B cell (primary cell): Measurements from ENCODE around the gene SCGB1D2. TPM values are rescaled to one million over a fixed set of nuclear protein-coding genes. Genes with fewer than 3 reads are reported as not detected.

Source experiments
- ATAC-seq: fragments of 200-7000 bp; cut with Tn5 transposase; one replicate; pipeline ENCODE4 v1.10.0; 2021; ENCODE audit warnings: low read depth, mild to moderate bottlenecking, moderate number of reproducible peaks, moderate library complexity
- CTCF ChIA-PET: fragments of 350-600 bp; sonication (Branson Sonifier 250); formaldehyde crosslinking; loops from one replicate; lab custom pipeline; 2021; ENCODE audit warnings: antibody characterized with exemption, inconsistent platforms; lab: Charles Lee
- POLR2A ChIA-PET: fragments of 350-600 bp; sonication (Branson Sonifier 250); formaldehyde crosslinking; loops from one replicate; lab custom pipeline; 2021; ENCODE audit warnings: antibody characterized with exemption; lab: Charles Lee
- DNase-seq: peaks from one replicate; pipeline ENCODE4 v3.0.0; 2013
- H2AFZ ChIP-seq: 2 replicates; pipeline ENCODE4 v1.6.1; 2012; ENCODE audit warnings: mild to moderate bottlenecking, low read depth, low read length; ENCODE audit not compliant: insufficient read depth, poor library complexity, severe bottlenecking
- H3K27ac ChIP-seq, 2 donors: 1 replicate in 1 of 2; 2 replicates in 1 of 2; pipeline ENCODE4 v1.5.1; 2012 to 2013; ENCODE audit warnings: low read length in 2 of 2, mild to moderate bottlenecking in 2 of 2, moderate library complexity in 1 of 2
- H3K27me3 ChIP-seq, 4 experiments: fragments of 200-600 bp in 1 of 4; sonication (generic) in 1 of 4; replicated peaks in 1 of 4; 1 replicate in 2 of 4; 2 replicates in 2 of 4; pipeline versions ENCODE4 v1.6.1 to v1.7.0; 2013 to 2016; ENCODE audit warnings: low read length in 3 of 4, mild to moderate bottlenecking in 2 of 4, mixed read lengths in 1 of 4, moderate library complexity in 1 of 4; ENCODE audit not compliant: insufficient read depth in 4 of 4, control insufficient read depth in 3 of 4; ENCODE audit errors: control extremely low read depth in 1 of 4
- H3K36me3 ChIP-seq, 2 experiments: replicated peaks in 1 of 2; 1 replicate in 1 of 2; 2 replicates in 1 of 2; pipeline versions ENCODE4 v1.6.1 to v1.7.1; 2013; ENCODE audit warnings: low read length in 1 of 2; ENCODE audit not compliant: insufficient read depth in 2 of 2, control insufficient read depth in 1 of 2; ENCODE audit errors: control extremely low read depth in 1 of 2, extremely low read depth in 1 of 2
- H3K4me1 ChIP-seq, 2 donors: fragments of 200-600 bp in 1 of 2; sonication (generic) in 1 of 2; 1 replicate in 1 of 2; 2 replicates in 1 of 2; pipeline versions ENCODE4 v1.5.1 to v1.6.1; 2013 to 2017; ENCODE audit warnings: low read length in 2 of 2; ENCODE audit not compliant: control insufficient read depth in 2 of 2, insufficient read depth in 2 of 2
- H3K4me2 ChIP-seq: replicated peaks from 2 replicates; pipeline ENCODE3; 2012; ENCODE audit warnings: mild to moderate bottlenecking, low read depth, low read length; ENCODE audit not compliant: poor library complexity, severe bottlenecking
- H3K4me3 ChIP-seq, 5 experiments: fragments of 200-600 bp in 1 of 5; sonication (generic) in 1 of 5; 1 replicate in 3 of 5; 2 replicates in 2 of 5; pipeline versions ENCODE4 v1.5.1 to v1.7.0; 2011 to 2016; ENCODE audit warnings: low read length in 4 of 5, mild to moderate bottlenecking in 4 of 5, low read depth in 2 of 5, control low read depth in 1 of 5, moderate library complexity in 1 of 5; ENCODE audit not compliant: insufficient read depth in 1 of 5; ENCODE audit errors: control extremely low read depth in 1 of 5, extremely low read depth in 1 of 5
- H3K79me2 ChIP-seq: fragments of 200-600 bp; sonication (generic); one replicate; pipeline ENCODE4 v1.6.0; 2016; ENCODE audit warnings: low read length; ENCODE audit not compliant: control insufficient read depth, insufficient read depth
- H3K9ac ChIP-seq: fragments of 200-600 bp; sonication (generic); 2 replicates; pipeline ENCODE4 v1.6.1; 2017; ENCODE audit warnings: mild to moderate bottlenecking, low read length, moderate library complexity
- H3K9me3 ChIP-seq, 3 donors: one replicate each; pipeline versions ENCODE4 v1.6.1 to v1.7.1; 2013; ENCODE audit warnings: low read length in 2 of 3; ENCODE audit not compliant: control insufficient read depth in 2 of 3, insufficient read depth in 1 of 3; ENCODE audit errors: control extremely low read depth in 1 of 3
- H4K20me1 ChIP-seq: 2 replicates; pipeline ENCODE4 v1.6.0; 2012; ENCODE audit warnings: mild to moderate bottlenecking, low read length; ENCODE audit not compliant: insufficient read depth, control insufficient read depth, poor library complexity, severe bottlenecking
- H3K27ac Mint-ChIP-seq: one replicate; pipeline ENCODE4 v1.8.0; 2021; ENCODE audit warnings: mixed read lengths
- H3K27me3 Mint-ChIP-seq: one replicate; pipeline ENCODE4 v1.8.0; 2021; ENCODE audit warnings: mixed read lengths
- H3K4me1 Mint-ChIP-seq: one replicate; pipeline ENCODE4 v1.8.0; 2021; ENCODE audit warnings: mixed read lengths
- H3K4me3 Mint-ChIP-seq: one replicate; pipeline ENCODE4 v1.8.0; 2021; ENCODE audit warnings: mixed read lengths
- H3K9me3 Mint-ChIP-seq: one replicate; pipeline ENCODE4 v1.8.0; 2022; ENCODE audit warnings: mixed read lengths; ENCODE audit not compliant: insufficient read depth
- EZH2 ChIP-seq: IDR thresholded peaks from 2 replicates; pipeline ENCODE4 v1.6.1; 2012; ENCODE audit warnings: borderline replicate concordance, low read depth, mild to moderate bottlenecking, moderate library complexity, low read length; ENCODE audit not compliant: insufficient read depth, poor library complexity, severe bottlenecking
- WGBS: methylation state at CpG from one replicate; pipeline ENCODE4 v1.1.5; 2013; ENCODE audit warnings: missing lambda C conversion rate; ENCODE audit not compliant: insufficient coverage; 5-methylcytosine and 5-hydroxymethylcytosine counted together
- intact Hi-C: fragments of 100-400 bp; cut with micrococcal nuclease; formaldehyde crosslinking; loops from one replicate; pipeline ENCODE4 v1.10.0; 2022
- polyA plus RNA-seq: library from polyadenylated mRNA; depleted of rRNA; stranded (reverse); fragments of >200 nt; gene quantifications from 2 replicates; pipeline ENCODE4 v1.2.3, GENCODE V29; 2012
- total RNA-seq, 2 donors: library from RNA; stranded (reverse); fragments of 120-200 nt in 1 of 2; gene quantifications; 1 replicate in 1 of 2; 2 replicates in 1 of 2; pipeline versions ENCODE4 v1.2.3 to v1.2.4, GENCODE V29; 2013 to 2022
- TF ChIP-seq, protein P1 (sequence below): fragments of 200-600 bp; IDR thresholded peaks from one replicate; pipeline ENCODE4 v1.8.0; 2022; ENCODE audit warnings: antibody characterized with exemption, mild to moderate bottlenecking

Gene SCGB1D2
- total and polyA plus RNA-seq, 2 donors (not counting 1 experiment from before 2014, with no cell fraction given): not detected

DNA sequence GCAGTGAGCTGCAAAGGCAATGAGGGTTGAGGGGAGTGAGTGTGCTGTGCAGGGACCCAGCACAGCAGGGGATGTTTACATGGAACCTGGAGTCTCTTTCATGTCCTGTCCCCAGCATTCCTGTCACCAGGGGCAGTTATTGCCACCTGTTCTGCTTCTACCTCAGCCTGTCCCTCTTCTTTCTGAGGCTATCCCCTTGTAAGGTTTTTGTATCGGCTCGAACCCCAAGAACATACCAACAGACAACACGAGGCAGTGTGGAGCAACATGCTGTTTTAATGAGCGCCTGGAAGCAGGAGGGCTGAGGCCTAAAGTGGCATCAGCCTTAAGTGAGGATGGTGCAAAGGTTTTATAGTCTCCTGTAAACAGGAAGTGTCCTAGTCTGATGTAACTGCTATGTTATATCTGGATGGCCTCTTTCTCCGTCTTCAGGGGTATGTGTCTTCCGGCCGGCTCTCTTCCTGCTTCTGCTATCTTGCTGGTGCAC lies 31.8 kb downstream of the SCGB1D2 start:
- Mint-ChIP-seq H3K4me1 (no peaks in the 10 kb centered on the region), H3K27me3 (peaks cover 8% of the 10 kb centered on the region), H3K4me3 (no peak overlapping the region), H3K27ac (no peak overlapping the region), H3K9me3 (no peaks in the 10 kb centered on the region)
- ChIA-PET CTCF (no interaction called here), POLR2A (no interaction called here)
- intact Hi-C loops: no loop called here
- Histone ChIP-seq H3K4me2 (no peak overlapping the region), H3K4me1 (no peaks in the 10 kb centered on the region), H3K9ac (no peak overlapping the region), H2AFZ (no peak overlapping the region), H3K27me3 (peaks cover 0 to under 1% (median 0%) of the 10 kb centered on the region in 4 experiments), H3K4me3 (no peak overlapping the region), H4K20me1 (no peaks in the 10 kb centered on the region), H3K9me3 (no peaks in the 10 kb centered on the region), H3K79me2 (no peaks in the 10 kb centered on the region), H3K36me3 (no peaks in the 10 kb centered on the region), H3K27ac (no peak overlapping the region)
- TF ChIP-seq, protein P1, sequence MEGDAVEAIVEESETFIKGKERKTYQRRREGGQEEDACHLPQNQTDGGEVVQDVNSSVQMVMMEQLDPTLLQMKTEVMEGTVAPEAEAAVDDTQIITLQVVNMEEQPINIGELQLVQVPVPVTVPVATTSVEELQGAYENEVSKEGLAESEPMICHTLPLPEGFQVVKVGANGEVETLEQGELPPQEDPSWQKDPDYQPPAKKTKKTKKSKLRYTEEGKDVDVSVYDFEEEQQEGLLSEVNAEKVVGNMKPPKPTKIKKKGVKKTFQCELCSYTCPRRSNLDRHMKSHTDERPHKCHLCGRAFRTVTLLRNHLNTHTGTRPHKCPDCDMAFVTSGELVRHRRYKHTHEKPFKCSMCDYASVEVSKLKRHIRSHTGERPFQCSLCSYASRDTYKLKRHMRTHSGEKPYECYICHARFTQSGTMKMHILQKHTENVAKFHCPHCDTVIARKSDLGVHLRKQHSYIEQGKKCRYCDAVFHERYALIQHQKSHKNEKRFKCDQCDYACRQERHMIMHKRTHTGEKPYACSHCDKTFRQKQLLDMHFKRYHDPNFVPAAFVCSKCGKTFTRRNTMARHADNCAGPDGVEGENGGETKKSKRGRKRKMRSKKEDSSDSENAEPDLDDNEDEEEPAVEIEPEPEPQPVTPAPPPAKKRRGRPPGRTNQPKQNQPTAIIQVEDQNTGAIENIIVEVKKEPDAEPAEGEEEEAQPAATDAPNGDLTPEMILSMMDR: no peak
- TF ChIP-seq EZH2: no peak
- DNase-seq (no peak), ATAC-seq (no peak)
- 87% methylated on average over 7 of the region's 7 CpGs for WGBS

- ATAC-seq (no peak), DNase-seq (no peak)
- Histone ChIP-seq H3K36me3 (no peaks in the 10 kb centered on the region), H3K9me3 (no peaks in the 10 kb centered on the region), H4K20me1 (no peaks in the 10 kb centered on the region), H3K4me2 (no peak overlapping the region), H2AFZ (no peak overlapping the region), H3K27ac (no peak overlapping the region), H3K4me1 (no peaks in the 10 kb centered on the region), H3K4me3 (no peak overlapping the region), H3K79me2 (no peaks in the 10 kb centered on the region), H3K9ac (no peak overlapping the region), H3K27me3 (peaks cover 0 to 12% (median 0%) of the 10 kb centered on the region in 4 experiments)
- POLR2A ChIA-PET: no interaction called here
- no peak overlapping the region for H3K27ac Mint-ChIP-seq
- H3K9me3 Mint-ChIP-seq: no peaks in the 10 kb centered on the region
- peaks cover 12% of the 10 kb centered on the region for H3K27me3 Mint-ChIP-seq
- CTCF ChIA-PET: no interaction called here
- intact Hi-C loops: no loop called here
- H3K4me3 Mint-ChIP-seq: no peak overlapping the region
- H3K4me1 Mint-ChIP-seq: no peaks in the 10 kb centered on the region
- TF ChIP-seq, protein P1: no peak
- TF ChIP-seq EZH2: no peak
Measured at GRCh38 chr11:62280452-62280851, 38.4 kb downstream of the SCGB1D2 start.

Other genes with a start within 250 kb of the SCGB1D2 start
- gene INCENP, start 118.2 kb upstream of the SCGB1D2 start, total RNA-seq: 34.0 and 37.8 TPM in 2 replicates
- 8.9 and 9.1 TPM in 2 replicates for gene INCENP, start 118.2 kb upstream of the SCGB1D2 start, polyA plus RNA-seq
- gene SCGB1D1, start 52.0 kb upstream of the SCGB1D2 start, total RNA-seq: not detected in 2 replicates
- not detected in 2 replicates for gene SCGB1D1, start 52.0 kb upstream of the SCGB1D2 start, polyA plus RNA-seq
- gene SCGB2A1, start 33.6 kb upstream of the SCGB1D2 start, total RNA-seq: not detected in 2 replicates
- not detected in 2 replicates for gene SCGB2A1, start 33.6 kb upstream of the SCGB1D2 start, polyA plus RNA-seq
- not detected in 2 replicates for gene SCGB2A2, start 27.9 kb downstream of the SCGB1D2 start, total RNA-seq
- not detected in 2 replicates for gene SCGB2A2, start 27.9 kb downstream of the SCGB1D2 start, polyA plus RNA-seq
- gene SCGB1D4, start 56.8 kb downstream of the SCGB1D2 start, total RNA-seq: not detected in 2 replicates
- gene SCGB1D4, start 56.8 kb downstream of the SCGB1D2 start, polyA plus RNA-seq: not detected in 2 replicates
- 0.49 and 1.1 TPM in 2 replicates for gene ASRGL1, start 95.2 kb downstream of the SCGB1D2 start, total RNA-seq
- 1.3 and 9.1 TPM in 2 replicates for gene ASRGL1, start 95.2 kb downstream of the SCGB1D2 start, polyA plus RNA-seq
- gene SCGB1A1, start 176.8 kb downstream of the SCGB1D2 start, total RNA-seq: not detected in 2 replicates
- gene SCGB1A1, start 176.8 kb downstream of the SCGB1D2 start, polyA plus RNA-seq: not detected in 2 replicates